NCI-H69 (cell line): ENCODE data around the gene HOMER1.

Experiments used
- DNase-seq: peaks from one replicate; lab custom pipeline; 2025; lab: John Stamatoyannopoulos, UW

The HOMER1 gene

DNA sequence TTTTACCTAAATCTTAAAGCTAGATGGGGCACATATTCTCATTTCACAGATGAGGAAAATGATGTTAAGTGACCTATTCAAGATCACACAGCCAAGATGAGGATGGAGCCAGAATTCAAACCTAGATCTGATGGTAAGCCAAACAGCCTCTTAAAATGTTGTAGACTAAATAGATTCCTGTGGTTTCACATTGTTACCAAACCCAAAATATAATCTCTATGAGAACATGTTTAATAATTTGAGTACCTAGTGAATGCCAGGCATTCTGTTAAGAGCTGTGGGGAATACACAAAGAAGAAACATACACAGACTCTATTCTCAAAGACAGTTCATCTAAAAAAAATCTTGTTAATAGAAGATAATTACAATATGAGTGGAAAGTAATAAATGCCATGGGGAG lies 25.2 kb downstream of the HOMER1 start:
- DNase-seq: no peak

DNA sequence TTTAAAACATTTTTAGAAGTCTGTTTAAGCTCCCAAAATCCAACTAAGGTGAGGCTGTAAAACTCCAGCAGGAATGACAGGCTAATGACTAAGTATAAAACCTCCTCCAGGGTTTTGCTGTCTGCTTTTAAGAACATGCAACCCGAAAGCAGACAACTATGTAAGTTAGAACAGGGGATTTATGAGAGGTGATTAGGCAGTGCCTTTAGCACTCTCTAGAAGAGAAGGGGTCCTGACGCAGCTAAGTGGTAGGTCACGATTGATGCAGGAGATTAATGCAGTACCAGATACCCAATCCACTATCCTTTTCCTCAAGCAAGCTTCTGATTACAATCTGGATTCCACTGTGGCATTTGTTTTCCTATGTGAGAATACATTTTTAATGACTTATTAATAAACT lies 25.9 kb downstream of the HOMER1 start:
- DNase-seq: no peak

DNA sequence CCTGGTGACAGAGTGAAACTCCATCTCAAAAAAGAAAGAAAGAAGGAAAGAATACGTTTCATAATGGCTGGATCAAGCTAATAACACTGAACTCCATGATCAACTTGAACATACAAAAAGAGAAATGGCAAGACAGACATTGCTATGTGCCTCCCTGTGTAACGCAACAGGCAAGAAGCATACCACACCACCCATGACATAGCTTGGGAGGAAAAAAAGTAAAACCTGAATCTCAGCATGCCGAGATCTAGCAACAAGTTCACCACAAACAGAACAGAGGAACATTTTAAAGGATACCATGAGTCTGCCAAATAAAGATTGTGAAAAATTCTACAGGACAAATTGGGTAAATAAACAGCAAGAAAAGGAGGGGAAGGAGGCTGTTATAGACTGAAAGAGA lies 26.7 kb downstream of the HOMER1 start:
- DNase-seq: no peak

DNA sequence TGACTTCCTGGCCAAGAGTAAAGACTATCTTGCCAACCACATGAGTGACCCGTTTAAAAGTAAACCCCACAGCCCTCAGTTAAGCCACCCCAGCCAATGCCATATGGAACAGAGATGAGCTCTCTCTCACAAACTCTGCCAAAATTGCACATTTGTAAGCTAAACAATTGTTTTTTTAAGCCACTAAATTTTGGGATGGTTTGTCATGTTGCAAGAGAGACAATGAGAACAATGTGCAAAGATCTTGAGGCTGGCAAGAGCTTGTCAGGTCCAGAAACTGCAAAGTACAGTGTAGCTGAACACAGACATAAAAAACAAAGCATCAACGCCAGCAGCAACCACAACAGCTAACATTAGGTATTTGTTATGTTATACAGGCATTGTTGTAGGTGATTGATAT lies 27.8 kb downstream of the HOMER1 start:
- no peak for DNase-seq

DNA sequence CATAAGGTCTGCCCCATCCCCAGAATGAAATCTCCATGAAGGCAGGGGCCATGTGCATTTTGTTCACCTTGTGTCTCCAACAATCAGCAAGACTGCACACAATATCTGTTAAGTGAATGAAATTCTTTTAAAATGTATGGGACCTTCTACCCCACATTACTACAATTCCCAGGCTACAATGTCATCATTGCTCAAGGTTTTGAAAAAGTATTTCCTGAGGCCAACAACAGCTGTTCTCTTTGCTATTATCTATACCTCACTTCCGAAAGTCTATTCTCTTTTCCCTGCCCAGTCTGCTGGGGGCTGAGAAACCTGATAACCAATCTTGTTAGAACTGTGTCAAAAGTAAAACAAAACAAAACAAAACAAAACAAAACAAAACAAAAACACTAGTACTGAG lies 29.2 kb downstream of the HOMER1 start:
- DNase-seq: no peak

DNA sequence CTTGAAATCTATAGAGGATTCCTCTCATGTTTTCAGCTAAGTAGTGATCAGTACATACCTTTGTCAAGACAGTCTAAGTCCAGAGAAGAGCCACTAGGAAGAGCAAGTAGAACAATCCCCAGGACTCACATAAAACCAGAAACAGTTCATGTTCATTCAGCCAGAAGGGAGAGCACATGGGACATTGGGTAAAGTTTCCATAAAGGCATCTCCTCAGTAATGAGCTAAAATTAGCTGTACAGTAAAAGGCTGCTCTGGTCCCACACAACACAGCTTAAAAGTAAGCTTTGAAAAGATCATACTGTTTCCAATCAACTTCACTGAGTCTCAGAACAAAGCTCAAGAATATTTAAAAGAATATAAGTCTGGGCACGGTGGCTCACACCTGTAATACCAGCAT lies 32.4 kb downstream of the HOMER1 start:
- DNase-seq: no peak

DNA sequence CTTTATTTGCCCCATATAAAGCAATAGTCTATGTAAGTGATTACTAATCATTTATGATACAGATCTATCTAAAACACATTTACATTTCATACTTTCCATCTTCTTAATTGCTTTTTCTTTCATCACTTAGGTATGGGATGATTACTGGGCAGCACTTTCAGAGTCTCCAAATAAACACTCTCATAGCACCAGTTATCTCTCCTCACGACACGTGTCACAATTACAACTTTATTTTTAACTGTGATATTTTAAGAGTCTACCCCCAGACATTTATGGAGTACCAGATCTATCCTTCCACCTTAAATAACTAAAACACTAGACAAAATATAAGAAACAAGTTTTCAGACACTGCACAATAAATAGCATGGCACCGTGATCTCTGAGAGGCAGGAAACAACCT lies 32.9 kb downstream of the HOMER1 start:
- DNase-seq: no peak

DNA sequence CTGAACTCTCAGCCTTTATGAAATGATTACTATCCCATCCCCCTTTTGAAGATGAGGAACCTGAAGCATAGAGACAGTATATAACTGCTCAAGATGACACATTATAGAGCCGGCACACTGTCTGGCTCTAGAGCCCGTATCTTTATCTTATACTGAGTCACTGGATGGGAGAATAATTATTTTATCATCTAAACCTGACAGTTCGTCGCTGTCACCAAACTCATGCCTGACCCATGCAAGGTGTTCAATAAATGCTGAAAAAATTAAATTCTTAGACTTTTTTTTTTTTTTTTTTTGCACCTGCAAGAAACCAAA lies 38.8 kb downstream of the HOMER1 start:
- DNase-seq: no peak

DNA sequence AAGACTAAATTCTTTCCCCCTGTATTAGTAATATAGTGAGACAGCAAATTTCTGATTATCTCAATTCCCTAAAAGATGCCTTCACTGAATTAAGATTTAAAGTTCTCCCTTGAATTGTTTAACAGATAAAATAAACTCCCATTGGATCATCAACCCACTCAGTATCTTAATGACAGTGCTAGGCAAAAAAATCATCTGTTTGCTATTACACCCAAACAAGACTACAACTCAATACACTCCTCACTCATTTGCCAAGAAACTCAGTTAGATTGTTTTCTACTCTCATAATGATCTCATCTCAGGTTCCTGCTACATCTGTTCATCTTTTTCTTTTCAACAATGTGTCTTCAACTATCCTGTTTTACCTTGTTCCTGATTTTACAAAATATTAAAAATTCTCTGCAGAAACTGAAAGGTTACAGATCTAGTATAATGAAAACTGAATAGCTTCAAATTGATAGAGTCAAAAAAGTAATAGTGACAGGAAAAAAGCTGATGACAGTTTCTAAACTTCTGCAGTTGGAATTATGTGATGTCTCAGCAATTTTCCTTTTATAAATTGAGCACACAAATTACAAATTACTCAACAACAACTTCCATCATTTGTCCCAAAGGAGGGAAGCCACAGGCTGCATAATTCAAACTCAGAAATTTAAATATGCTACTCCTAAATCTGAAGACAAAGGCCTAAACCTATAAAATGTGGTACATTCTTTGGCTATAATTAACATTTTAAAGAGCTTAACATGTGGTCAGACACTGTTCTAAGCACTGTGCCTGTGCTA lies 39.4 kb downstream of the HOMER1 start:
- DNase-seq: no peak

DNA sequence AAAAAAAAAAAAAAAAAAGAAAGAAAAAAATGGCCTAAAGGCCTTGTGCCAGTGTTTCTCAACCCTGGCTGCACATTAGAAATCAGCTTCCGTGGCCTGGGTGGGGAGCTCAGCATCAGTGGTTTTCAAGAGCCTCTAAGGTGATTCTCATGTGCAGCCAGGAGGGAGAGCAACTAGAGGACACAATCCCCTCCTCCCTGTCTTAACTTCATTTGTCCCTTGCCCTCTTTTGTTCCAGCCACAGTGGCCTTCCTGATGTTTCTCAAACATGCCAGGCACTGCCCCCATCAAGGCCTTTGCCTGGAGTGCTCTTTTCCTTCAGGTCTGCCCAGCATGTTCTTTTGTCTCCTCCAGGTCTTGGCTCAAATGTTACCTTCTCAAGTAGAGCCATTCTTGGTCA lies 42.4 kb downstream of the HOMER1 start:
- DNase-seq: no peak

DNA sequence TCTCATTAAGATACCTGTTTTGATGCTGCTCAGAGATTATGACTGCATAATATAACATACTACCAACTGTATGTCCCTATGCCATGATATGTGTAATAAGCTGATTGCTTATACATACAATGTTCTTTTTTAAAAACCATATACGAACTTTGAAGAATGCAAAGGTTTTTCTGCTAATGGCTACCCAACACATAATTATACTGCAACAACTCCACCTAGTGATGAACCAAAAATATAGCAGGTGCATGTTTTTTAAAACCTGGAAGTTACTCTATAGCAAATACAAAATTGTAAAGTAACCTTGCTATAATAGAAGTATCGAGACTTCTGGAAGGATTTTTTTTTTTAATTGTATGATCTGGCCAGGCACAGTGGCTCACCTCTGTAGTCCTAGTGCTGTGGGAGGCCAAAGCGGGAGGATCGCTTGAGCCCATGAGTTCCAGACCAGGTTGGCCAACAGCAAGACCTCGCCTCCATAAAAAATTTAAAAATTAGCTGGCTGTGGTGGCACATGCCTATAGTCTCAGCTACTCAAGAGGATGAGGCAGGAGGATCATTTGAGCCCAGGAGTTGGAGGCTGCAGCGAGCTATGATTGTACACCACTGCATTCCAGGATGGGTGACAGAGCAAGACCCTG lies 49.1 kb downstream of the HOMER1 start:
- DNase-seq: peak; percentile 36

DNA sequence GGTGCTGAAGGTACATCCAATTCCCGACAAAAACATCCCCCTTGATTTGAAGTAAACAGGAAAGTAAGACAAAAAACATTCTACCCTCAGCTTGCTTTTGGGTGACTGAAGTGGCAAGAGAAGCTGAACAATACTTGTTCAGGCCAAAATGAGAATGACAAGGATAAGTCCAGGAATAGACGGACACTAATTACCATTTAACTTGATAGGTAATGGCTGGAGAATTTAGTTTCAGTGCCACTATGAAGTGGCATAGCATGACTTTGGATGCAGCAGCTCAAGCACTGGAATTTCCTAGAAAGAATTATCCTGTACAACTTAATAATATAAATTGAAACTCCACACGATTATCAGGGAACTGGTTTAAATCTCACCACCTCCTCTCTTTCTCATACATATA lies 49.7 kb downstream of the HOMER1 start:
- no peak for DNase-seq

DNA sequence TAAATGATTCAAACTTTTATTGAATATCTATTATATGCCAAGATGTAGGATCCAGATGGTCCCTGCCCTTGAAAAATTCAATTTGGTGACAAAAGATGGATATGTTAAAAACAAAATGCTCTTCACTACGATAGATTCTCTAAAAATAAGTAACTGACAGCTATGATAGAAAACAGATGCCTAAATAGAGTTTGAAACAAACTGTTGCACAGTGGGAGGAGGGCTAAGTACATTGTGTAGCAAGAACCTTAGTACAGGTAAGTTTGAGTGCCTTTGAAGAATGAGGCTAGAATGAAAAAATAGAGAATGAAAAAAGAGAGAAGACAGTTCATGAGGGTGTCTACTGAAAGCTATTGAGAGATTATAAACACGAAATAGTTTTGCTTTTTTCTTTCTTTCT lies 54.3 kb downstream of the HOMER1 start:
- DNase-seq: no peak

DNA sequence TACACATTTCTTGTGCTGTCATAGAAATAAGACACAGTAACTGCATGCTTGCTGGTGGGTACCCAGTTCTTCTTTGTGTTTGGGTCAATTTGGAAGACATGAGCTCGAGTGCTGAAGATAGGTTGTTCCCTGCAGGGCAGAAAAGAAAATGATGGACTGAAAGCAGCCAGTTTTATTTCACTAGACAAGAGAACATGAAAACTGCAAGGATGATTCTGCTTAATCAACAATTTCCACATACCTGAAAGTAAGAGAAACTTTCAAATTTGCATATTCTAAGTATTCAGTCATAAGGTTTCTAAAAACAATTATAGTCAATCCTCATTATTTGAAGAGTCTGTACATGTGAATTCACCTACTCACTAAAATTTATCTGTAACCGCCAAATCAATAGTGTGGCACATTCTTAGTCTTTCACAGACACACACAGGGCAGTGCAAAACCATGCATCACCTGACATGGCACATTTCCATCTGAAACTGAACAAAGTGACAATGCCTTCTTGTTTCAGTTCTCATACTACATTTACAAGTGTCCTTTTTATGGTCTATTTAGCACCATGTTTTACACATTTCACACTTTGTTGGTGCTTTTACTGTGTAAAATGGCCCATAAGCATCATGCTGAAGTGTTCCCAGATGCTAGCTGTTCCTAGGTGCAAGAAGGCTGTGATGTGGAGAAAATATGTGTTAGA lies 56.9 kb downstream of the HOMER1 start:
- DNase-seq: no peak

DNA sequence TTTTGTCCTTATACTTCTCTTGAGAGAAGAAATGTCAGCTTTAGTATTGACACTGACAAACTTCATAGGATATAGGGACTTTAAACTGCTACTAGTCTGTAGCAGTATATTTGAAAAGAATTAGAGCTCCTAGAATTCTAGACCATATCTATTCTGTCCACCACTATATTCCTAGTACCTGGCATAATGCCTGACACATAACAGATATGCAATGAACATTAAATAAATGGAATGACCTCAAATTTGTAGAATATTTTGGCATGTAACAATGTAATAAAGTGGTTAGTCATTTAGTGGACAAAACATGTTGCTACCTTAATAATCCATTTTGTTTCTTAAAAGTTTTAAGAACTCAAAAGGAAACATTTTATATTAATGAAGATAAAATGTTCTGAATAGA lies 57.5 kb downstream of the HOMER1 start:
- no peak for DNase-seq

DNA sequence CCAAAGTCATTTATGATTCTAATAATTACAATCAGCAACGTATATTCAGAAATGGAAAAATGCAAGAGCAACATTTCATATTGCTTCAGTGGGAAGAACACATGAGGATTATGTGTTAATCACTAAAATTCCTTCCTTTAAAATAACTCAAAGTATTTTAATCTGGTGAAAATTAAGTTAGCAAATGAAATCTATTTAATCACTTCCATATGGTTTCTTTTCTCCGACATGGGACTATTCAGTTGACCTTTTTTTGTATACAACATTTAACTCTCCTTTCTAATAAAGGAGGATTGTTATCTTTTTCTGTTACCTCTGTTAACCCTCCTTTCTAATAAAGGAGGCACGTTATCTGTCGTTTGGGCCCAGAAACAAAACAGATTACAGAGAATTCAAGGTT lies 59.9 kb downstream of the HOMER1 start:
- DNase-seq: no peak

DNA sequence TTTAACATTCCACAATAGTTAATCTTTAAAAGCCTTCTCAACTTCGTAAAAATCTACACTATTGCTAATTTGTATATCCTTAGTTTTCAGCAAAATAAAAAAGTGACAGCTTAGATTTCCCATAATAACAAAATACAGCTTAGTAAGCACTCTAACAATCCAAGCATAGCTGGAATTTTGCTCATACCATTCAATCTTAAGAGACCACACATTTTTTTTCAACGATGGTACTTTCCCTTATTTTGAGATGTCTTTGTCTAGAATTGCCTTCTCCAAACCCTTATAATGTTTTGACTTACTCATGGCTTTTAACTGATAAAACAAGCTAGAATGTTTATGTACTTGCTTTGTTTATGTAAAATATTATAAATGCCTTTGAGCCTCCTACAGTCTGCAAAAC lies 65.6 kb downstream of the HOMER1 start:
- no peak for DNase-seq

DNA sequence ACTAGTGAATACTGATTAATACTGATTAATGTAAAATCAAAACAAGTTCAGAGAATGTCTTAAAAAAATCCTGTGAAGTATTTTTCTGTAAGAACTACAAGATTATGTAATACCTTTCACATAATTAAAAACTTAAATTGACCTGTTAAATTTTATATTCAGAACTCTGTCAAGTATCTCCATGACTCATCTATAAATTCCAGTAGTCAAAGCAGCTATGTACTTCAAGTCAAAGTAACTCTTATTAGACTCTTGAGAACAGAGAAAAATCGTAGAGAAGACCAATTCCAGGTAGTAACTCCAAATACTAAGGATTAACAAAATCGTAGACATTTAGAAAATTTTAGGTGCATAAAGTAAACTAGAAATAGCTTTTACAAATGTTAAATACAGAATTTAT lies 77.1 kb downstream of the HOMER1 start:
- DNase-seq: no peak

DNA sequence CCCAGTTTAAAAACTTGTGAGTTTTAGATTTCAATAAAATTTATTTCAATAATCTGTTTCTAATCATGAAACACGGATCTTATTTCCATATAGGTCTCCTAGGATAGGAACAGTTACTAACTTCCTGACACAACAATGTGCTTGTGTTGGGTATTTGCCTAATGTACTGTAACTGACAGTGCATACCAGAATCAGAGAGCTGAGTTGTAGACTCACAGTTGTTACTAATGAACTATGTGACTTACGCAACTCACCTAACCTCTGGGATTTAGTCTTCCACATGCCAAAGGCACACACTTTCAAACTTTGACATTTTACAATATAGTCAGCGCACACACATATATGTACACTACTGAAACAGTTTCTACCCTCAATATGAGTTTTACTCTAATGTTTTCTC lies 77.7 kb downstream of the HOMER1 start:
- no peak for DNase-seq

DNA sequence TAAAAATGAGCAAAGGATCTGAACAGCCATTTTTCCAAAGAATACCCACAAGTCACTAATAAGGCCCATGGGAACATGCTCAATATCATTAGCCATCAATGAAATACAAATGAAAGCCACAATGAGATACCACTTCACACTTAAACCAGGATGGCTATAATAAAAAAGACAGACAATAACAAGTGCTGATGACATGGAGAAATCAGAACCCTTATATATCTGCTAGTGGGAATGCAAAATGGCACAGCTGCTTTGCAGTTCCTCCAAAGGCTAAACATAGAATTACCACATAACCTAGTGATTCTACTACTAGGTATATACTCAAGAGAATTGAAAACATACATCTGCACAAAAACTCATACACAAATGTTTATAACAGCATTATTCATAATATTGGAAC lies 83.7 kb downstream of the HOMER1 start:
- no peak for DNase-seq

DNA sequence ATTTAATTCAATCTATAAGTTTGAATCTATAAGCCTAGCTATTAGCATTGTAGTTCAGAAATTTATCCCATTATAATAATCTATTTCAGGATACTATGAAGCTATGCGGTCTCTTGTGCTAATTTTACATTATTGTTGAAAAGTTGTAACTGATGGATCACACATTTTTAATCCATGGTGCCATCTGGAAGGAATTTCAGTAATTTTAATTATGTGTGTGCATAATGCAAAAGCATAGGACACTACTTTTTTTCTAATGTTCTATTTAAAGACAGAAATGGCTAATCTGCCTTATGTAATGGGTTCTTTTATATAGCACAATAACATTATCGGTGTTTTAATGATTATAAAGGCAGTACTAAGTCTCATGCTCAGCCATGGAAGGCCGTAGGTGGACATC lies 90.6 kb downstream of the HOMER1 start:
- DNase-seq: no peak

DNA sequence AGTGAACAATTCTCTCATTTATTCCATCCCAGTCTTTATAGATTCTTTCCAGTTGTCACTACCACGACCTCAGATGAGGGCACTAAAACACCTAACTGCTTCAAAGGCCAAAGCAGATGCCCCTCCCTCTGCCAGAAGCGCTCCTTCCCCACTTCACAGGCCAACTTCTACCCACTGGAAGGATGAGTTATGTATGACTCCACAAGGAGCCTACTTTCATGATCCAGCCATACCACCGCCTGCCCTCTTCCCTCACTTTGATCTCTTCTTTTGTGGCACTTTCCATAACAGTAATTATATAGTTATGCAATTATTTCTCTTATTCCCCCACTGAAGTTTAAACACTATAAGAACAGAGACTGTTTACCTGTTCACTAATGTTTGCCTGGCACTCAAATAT lies 93.7 kb downstream of the HOMER1 start:
- peak; percentile 25 for DNase-seq

DNA sequence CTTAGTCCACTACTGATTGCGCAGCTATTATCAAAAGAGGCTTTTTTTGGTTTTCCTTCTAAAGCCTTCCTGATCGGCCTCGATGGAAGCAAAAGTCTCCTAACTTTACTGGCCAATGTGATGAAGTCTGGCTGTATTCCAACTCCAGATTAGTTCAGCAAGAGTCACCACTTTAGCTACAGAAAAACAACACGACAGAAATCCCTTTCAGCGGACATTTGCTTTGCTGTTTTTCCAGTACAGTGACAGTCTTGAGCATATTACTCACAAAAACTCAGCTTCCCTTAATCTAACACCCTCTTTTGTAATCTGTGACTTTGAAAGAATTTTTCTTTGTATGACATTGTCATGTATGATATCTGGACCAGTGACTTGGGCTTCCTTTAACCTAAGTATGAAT lies 95.7 kb downstream of the HOMER1 start:
- DNase-seq: no peak

DNA sequence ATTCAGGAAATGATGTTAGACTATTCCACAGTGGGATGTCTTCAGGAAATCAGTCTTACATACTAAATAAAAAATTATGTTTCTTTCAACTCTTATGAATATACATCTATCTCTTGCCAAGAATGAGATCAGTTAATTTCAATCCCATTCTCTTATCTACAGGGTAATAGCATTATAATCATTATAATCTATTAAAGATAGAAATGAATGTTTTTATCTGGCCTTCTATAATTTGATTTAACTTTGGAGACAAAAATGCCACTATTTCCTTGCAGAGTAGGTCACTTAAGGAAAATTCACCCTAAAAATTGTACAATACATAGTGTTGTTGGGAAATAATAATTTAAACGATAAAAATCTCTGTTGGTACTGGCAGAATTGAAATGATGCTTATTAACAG lies 96.4 kb downstream of the HOMER1 start:
- DNase-seq: no peak
